Measurements from ENCODE around the gene APMAP.

DNA sequence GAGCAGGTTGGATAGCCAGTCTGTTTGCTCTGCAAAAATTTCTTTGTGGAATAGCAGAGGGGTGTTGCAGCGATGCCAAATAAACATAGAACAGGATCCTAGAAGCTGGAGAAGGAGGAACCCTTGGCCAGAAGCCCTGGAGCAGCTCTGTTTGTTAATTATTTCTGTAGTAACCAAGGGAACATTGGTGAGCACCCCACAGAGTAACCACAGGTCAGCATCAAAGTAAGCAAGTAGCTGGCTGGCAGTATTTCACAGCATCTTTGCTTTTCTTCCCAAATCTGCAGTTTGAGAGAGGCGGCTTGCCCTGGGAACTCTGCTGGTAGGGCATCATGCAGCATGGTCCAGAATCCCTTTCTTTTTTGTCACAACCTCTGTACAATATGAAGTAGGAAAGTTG is 12.7 kb upstream of the APMAP start:
- TF ChIP-seq REST (IDR thresholded peaks at IDR 0.05; ENCODE audit: low read depth) (no peak), POLR2A (IDR thresholded peaks at IDR 0.05; ENCODE audit: borderline replicate concordance, extremely low read depth, insufficient read depth, insufficient read length) (no peak), SRF (IDR thresholded peaks at IDR 0.05; ENCODE audit: low read depth) (no peak), SP1 (IDR thresholded peaks at IDR 0.05; ENCODE audit: low read depth) (no peak), POLR2AphosphoS5 (IDR thresholded peaks at IDR 0.05; ENCODE audit: low read depth, low read length) (no peak), EZH2phosphoT487 (IDR thresholded peaks at IDR 0.05; ENCODE audit: borderline replicate concordance) (no peak), FOSL1 (IDR thresholded peaks at IDR 0.05; ENCODE audit: low read depth) (no peak), EZH2 (IDR thresholded peaks at IDR 0.05) (no peak), JUND (IDR thresholded peaks at IDR 0.05) (no peak), YY1 (IDR thresholded peaks at IDR 0.05; ENCODE audit: extremely low read depth, insufficient replicate concordance, low read depth, low read length) (no peak), CEBPB (IDR thresholded peaks at IDR 0.05; ENCODE audit: low read depth) (no peak)
- TF ChIP-seq, protein P1, sequence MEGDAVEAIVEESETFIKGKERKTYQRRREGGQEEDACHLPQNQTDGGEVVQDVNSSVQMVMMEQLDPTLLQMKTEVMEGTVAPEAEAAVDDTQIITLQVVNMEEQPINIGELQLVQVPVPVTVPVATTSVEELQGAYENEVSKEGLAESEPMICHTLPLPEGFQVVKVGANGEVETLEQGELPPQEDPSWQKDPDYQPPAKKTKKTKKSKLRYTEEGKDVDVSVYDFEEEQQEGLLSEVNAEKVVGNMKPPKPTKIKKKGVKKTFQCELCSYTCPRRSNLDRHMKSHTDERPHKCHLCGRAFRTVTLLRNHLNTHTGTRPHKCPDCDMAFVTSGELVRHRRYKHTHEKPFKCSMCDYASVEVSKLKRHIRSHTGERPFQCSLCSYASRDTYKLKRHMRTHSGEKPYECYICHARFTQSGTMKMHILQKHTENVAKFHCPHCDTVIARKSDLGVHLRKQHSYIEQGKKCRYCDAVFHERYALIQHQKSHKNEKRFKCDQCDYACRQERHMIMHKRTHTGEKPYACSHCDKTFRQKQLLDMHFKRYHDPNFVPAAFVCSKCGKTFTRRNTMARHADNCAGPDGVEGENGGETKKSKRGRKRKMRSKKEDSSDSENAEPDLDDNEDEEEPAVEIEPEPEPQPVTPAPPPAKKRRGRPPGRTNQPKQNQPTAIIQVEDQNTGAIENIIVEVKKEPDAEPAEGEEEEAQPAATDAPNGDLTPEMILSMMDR (IDR thresholded peaks at IDR 0.05 in 2 of 3, conservative IDR thresholded peaks at IDR 0.05 in 1 of 3; ENCODE audit: borderline replicate concordance in 1 of 3, insufficient read depth in 1 of 3, low read depth in 2 of 3, low read length in 2 of 3): no peak
- TF ChIP-seq, protein P2, sequence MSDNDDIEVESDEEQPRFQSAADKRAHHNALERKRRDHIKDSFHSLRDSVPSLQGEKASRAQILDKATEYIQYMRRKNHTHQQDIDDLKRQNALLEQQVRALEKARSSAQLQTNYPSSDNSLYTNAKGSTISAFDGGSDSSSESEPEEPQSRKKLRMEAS (IDR thresholded peaks at IDR 0.05): no peak
- TF ChIP-seq, protein P3, sequence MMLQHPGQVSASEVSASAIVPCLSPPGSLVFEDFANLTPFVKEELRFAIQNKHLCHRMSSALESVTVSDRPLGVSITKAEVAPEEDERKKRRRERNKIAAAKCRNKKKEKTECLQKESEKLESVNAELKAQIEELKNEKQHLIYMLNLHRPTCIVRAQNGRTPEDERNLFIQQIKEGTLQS (IDR thresholded peaks at IDR 0.05): no peak
